ENCODE measurements around the gene BATF.

Gene BATF

DNA sequence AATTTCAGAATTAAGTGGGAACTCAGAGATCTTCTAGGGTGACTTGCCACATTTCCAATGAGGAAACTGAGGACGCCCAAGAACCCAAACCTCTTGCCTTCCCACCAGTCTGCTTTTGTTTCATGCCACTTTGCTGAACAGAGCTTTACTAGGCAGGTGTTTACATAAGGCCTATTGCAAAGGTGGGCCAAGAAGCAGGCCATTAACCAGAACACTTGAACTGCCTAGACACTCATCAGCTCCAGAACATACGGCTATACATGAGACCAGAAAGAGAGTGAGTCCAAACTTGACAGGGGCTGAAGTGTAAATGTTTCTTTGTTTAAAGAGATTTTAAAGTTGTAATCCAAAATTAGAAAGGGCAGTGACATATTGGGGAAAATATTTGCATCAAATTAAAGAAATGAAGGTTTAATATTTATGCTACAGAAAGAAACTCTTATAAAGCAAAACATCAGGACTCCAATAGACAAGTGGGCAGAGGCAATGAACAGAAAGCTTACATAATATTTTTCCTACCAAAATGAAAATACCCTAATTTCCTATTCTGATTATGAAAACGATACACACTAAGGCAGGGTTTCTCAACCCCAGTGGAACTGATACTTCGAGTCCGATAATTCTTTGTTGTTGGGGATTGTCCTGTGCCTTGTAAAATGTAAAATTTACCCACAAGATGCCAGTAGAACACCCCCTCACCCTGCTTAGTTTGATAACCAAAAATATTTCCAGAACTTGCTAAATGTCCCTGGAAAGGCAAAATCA, 11.7 kb downstream of the BATF start:
- H3K4me3 Mint-ChIP-seq = no peak overlapping the region
- no peaks in the 10 kb centered on the region for H3K27me3 Mint-ChIP-seq (ENCODE audit: low read depth)
- no peaks in the 10 kb centered on the region for H3K36me3 Mint-ChIP-seq (ENCODE audit: low read depth)
- no peaks in the 10 kb centered on the region for H3K4me1 Mint-ChIP-seq
- TF ChIP-seq, protein P1, sequence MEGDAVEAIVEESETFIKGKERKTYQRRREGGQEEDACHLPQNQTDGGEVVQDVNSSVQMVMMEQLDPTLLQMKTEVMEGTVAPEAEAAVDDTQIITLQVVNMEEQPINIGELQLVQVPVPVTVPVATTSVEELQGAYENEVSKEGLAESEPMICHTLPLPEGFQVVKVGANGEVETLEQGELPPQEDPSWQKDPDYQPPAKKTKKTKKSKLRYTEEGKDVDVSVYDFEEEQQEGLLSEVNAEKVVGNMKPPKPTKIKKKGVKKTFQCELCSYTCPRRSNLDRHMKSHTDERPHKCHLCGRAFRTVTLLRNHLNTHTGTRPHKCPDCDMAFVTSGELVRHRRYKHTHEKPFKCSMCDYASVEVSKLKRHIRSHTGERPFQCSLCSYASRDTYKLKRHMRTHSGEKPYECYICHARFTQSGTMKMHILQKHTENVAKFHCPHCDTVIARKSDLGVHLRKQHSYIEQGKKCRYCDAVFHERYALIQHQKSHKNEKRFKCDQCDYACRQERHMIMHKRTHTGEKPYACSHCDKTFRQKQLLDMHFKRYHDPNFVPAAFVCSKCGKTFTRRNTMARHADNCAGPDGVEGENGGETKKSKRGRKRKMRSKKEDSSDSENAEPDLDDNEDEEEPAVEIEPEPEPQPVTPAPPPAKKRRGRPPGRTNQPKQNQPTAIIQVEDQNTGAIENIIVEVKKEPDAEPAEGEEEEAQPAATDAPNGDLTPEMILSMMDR (IDR thresholded peaks at IDR 0.05; ENCODE audit: unreplicated experiment in 3 of 3) = no peak
- H3K9me3 Mint-ChIP-seq = no peaks in the 10 kb centered on the region
- no peak overlapping the region for H3K27ac Mint-ChIP-seq

DNA sequence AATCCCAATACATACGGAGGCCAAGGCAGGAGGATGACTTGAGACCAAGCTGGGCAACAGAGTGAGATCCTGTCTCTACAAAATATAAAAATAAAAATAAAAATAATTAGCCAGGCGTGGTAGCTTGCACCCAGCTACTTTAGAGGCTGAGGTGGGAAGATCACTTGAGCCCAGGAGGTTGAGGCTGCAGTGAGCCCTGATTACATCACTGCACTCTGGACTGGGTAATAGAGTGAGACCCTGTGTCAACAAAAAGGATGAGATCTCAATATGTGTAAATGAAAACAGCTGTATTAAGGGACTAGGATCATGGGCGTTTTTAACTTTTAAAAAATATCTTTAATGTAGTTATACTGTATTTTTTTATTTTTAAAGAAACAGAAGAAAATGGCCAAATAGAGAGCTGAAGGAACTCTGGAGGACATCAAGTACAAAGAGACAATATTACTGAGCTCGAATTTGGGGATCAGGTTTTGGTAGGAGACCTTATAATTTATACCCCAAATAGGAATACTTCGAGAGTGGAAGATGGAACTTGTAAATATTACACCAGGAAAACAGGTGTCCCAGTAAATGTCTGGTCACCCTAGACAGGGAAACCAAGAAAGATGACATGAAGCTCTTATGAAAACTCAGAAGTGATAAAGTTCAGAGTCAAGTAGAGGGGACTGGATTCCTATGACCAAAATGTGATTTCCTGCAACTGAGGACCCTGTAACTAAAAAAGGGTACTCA, 13.1 kb downstream of the BATF start:
- no peaks in the 10 kb centered on the region for H3K4me1 Mint-ChIP-seq

DNA sequence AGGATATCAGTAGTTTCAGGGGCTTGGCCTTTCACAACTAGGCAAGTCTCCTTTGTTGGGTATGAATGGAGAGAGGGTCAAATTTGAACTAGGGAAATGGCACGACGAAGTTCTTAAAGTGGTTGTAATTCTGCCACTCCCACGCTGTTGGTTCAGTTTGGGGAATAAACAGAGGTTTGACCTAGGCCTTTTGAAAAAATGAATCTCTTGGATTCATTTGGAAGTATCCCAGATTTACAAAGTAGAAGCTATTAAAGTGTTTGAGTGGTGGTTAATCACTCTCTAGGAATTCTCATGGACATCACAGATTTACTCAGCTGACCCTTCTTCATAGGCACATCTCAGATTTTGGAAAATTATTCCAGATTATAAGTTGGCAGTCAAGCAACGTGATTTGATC, 14.8 kb downstream of the BATF start:
- TF ChIP-seq, protein P1 (IDR thresholded peaks at IDR 0.05; ENCODE audit: unreplicated experiment in 3 of 3) = no peak
- Mint-ChIP-seq H3K4me3 (no peak overlapping the region), H3K36me3 (ENCODE audit: low read depth) (no peaks in the 10 kb centered on the region), H3K27ac (no peak overlapping the region), H3K4me1 (no peaks in the 10 kb centered on the region), H3K9me3 (no peaks in the 10 kb centered on the region), H3K27me3 (ENCODE audit: low read depth) (no peaks in the 10 kb centered on the region)

More for the DNA sequence above, 13.1 kb downstream of the BATF start:
- H3K4me3 Mint-ChIP-seq = no peak overlapping the region
- H3K9me3 Mint-ChIP-seq = no peaks in the 10 kb centered on the region
- no peaks in the 10 kb centered on the region for H3K27me3 Mint-ChIP-seq (ENCODE audit: low read depth)
- no peaks in the 10 kb centered on the region for H3K36me3 Mint-ChIP-seq (ENCODE audit: low read depth)
- no peak overlapping the region for H3K27ac Mint-ChIP-seq
- TF ChIP-seq, protein P1 (IDR thresholded peaks at IDR 0.05; ENCODE audit: unreplicated experiment in 3 of 3) = no peak

DNA sequence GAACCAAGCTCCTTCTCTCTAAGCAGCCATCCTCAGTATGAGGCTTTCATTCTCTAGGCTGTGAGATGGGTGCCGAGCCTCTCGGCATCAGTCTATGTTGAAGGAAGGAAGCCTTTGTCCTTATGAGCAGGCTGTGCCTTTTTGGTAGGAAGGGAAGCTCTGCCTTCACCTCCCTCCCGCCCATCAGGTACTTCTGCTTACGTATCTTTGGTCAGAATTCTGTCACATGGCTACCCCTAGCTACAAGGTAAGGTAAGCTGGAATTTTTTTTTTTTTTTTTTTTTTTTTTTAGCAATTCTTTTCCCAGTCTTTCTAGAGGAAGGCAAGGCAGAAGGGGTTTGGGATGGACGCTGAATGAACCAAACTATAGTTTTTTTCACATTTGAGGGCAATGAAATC, 16.9 kb downstream of the BATF start:
- TF ChIP-seq, protein P1 (IDR thresholded peaks at IDR 0.05; ENCODE audit: unreplicated experiment in 3 of 3) = no peak
- Mint-ChIP-seq H3K4me3 (no peak overlapping the region), H3K9me3 (no peaks in the 10 kb centered on the region), H3K27ac (no peak overlapping the region), H3K27me3 (ENCODE audit: low read depth) (peaks cover 10% of the 10 kb centered on the region), H3K4me1 (no peaks in the 10 kb centered on the region), H3K36me3 (ENCODE audit: low read depth) (no peaks in the 10 kb centered on the region)

DNA sequence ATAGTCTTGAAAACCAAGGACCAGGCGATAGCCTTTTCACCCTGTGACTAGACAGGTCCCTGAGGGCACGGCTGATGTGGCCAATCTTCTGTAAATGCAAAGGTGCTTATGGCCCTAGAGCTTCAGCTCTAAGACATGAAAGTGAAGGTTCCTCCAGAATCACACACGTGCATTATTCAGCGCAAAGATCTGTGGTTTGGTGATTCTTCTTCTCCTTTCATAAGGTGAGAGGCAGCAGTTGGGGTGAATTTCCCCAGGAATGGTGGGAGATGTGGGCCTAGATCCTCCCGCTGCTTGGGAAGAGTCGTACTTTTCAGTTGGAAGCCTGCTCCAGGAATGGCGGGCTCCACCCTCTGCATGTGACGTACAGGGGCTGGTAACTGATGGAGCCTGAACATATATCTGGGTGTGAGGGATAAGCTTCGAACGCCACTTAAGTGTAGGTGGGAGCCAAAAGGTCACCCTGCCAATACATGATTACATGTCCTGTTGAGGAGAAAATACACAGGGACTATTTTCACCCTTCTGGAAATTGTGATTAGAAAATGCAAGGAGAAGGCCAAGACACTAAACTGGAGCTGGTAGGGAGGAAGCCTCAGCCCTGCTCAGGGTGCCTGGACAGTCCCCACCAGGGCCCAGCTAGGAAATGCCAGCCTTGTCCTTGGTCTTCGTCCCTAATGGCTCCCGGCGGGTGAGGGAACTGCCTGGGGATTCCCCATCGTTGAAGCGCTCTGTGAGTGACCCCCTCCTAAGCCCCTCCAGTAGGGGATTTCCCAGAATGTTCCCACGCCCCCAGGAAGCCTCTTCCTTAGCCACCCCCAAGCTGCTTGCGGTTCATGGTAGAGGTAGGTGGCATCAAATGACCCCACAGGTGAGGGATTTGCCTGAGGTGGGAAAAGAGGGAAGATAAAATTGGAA, 17.6 kb downstream of the BATF start:
- H3K27me3 Mint-ChIP-seq (ENCODE audit: low read depth) = peaks cover 10% of the 10 kb centered on the region
- no peaks in the 10 kb centered on the region for H3K9me3 Mint-ChIP-seq
- TF ChIP-seq, protein P1 (IDR thresholded peaks at IDR 0.05; ENCODE audit: unreplicated experiment in 3 of 3) = no peak
- no peak overlapping the region for H3K27ac Mint-ChIP-seq
- no peaks in the 10 kb centered on the region for H3K4me1 Mint-ChIP-seq
- H3K36me3 Mint-ChIP-seq (ENCODE audit: low read depth) = no peaks in the 10 kb centered on the region
- no peak overlapping the region for H3K4me3 Mint-ChIP-seq

Measured in nephron (organoid).